Measurements from ENCODE around the gene RASSF3.

Gene RASSF3

DNA sequence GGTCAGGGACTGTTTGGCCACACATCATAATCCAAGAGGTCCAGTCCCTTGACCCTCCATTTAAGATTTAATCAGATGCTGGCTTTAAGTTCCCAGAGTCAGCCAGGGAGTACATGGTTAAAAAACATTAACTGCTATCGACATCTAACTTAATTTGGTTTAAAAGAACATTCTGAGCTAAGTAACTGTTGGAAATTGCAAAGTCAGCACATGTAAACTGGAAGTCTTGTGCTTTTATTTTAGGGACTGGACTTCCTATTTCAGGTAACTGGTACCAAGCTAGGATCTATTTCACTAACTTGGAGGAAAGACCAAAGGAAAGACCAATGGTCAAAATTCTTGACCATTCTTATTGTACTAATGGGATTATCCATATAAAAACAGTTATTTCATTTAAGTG is 108.4 kb downstream of the RASSF3 start:
- no peaks in the 10 kb centered on the region for H3K9me3 Mint-ChIP-seq
- TF ChIP-seq, protein P1, sequence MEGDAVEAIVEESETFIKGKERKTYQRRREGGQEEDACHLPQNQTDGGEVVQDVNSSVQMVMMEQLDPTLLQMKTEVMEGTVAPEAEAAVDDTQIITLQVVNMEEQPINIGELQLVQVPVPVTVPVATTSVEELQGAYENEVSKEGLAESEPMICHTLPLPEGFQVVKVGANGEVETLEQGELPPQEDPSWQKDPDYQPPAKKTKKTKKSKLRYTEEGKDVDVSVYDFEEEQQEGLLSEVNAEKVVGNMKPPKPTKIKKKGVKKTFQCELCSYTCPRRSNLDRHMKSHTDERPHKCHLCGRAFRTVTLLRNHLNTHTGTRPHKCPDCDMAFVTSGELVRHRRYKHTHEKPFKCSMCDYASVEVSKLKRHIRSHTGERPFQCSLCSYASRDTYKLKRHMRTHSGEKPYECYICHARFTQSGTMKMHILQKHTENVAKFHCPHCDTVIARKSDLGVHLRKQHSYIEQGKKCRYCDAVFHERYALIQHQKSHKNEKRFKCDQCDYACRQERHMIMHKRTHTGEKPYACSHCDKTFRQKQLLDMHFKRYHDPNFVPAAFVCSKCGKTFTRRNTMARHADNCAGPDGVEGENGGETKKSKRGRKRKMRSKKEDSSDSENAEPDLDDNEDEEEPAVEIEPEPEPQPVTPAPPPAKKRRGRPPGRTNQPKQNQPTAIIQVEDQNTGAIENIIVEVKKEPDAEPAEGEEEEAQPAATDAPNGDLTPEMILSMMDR (IDR thresholded peaks at IDR 0.05; ENCODE audit: unreplicated experiment in 3 of 3): no peak
- H3K36me3 Mint-ChIP-seq (ENCODE audit: low read depth): peaks cover 78% of the 10 kb centered on the region

GRCh38 chr12:64720884-64721283 is 110.6 kb downstream of the RASSF3 start:
- H3K9me3 Mint-ChIP-seq: no peaks in the 10 kb centered on the region
- peaks cover 12% of the 10 kb centered on the region for H3K4me1 Mint-ChIP-seq
- H3K4me3 Mint-ChIP-seq: no peak overlapping the region
- no peak overlapping the region for H3K27ac Mint-ChIP-seq
- TF ChIP-seq, protein P1 (IDR thresholded peaks at IDR 0.05; ENCODE audit: unreplicated experiment in 3 of 3): no peak
- no peaks in the 10 kb centered on the region for H3K27me3 Mint-ChIP-seq (ENCODE audit: low read depth)
- H3K36me3 Mint-ChIP-seq (ENCODE audit: low read depth): peaks cover 70% of the 10 kb centered on the region

More for the DNA sequence above, 108.4 kb downstream of the RASSF3 start:
- H3K4me3 Mint-ChIP-seq: no peak overlapping the region
- no peak overlapping the region for H3K27ac Mint-ChIP-seq
- H3K4me1 Mint-ChIP-seq: peaks cover 17% of the 10 kb centered on the region
- H3K27me3 Mint-ChIP-seq (ENCODE audit: low read depth): no peaks in the 10 kb centered on the region

DNA sequence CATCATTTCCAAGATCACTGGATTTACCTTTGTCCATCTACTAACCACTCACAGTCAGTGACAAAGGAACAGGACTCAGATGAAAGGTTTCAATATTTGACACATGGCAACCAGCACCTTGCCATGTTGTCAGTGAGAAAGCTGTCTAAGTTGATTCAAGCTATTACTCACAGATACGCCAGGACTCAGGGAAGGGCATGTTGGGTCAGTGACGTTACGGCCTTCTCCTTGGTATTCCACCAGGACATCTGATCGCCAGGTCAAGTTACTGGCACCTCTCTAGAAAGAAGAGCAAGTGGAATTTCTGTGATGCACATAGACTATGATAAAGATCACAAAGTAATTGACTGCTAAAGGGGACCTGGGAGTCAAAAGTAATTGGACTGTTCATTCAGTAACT is 112.5 kb downstream of the RASSF3 start:
- Mint-ChIP-seq H3K27ac (no peak overlapping the region), H3K9me3 (no peaks in the 10 kb centered on the region), H3K36me3 (ENCODE audit: low read depth) (peaks cover 69% of the 10 kb centered on the region), H3K4me1 (peaks cover 12% of the 10 kb centered on the region), H3K4me3 (no peak overlapping the region), H3K27me3 (ENCODE audit: low read depth) (no peaks in the 10 kb centered on the region)
- TF ChIP-seq, protein P1 (IDR thresholded peaks at IDR 0.05; ENCODE audit: unreplicated experiment in 3 of 3): no peak

- Mint-ChIP-seq H3K4me3 (no peak overlapping the region), H3K27ac (no peak overlapping the region), H3K36me3 (ENCODE audit: low read depth) (peaks cover 71% of the 10 kb centered on the region), H3K4me1 (peaks cover 16% of the 10 kb centered on the region), H3K9me3 (no peaks in the 10 kb centered on the region), H3K27me3 (ENCODE audit: low read depth) (no peaks in the 10 kb centered on the region)
- TF ChIP-seq, protein P1 (IDR thresholded peaks at IDR 0.05; ENCODE audit: unreplicated experiment in 3 of 3): no peak
Measured at GRCh38 chr12:64723630-64724029, 113.3 kb downstream of the RASSF3 start.

DNA sequence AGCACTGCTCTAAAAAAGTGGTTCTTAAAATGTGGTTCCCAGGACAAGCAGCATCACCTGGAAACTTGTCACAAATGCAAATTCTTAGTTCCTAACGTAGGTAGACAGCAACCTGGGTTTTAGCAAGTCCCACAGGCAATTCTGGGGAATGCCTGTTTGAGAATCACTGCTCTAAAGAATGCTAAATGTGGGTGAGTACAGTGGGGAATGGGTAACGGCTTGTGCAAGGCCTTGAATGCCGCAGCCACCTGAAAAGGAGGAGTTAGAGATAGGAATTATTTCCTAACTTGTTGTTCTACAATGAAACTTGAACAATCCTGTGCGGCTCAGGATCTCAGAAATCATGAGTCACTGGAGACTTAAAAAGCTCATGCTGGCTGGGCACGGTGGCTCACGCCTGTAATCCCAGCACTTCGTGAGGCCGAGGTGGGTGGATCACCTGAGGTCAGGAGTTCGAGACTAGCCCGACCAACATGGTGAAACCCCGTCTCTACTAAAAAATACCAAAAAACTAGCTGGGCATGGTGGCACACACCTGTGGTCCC is 114.0 kb downstream of the RASSF3 start:
- TF ChIP-seq, protein P1 (IDR thresholded peaks at IDR 0.05; ENCODE audit: unreplicated experiment in 3 of 3): no peak
- H3K27me3 Mint-ChIP-seq (ENCODE audit: low read depth): no peaks in the 10 kb centered on the region
- peaks cover 75% of the 10 kb centered on the region for H3K36me3 Mint-ChIP-seq (ENCODE audit: low read depth)

GRCh38 chr12:64729909-64730587 is 119.8 kb downstream of the RASSF3 start:
- Mint-ChIP-seq H3K4me3 (no peak overlapping the region), H3K36me3 (ENCODE audit: low read depth) (peaks cover 63% of the 10 kb centered on the region), H3K4me1 (peaks cover 37% of the 10 kb centered on the region), H3K27me3 (ENCODE audit: low read depth) (no peaks in the 10 kb centered on the region), H3K9me3 (no peaks in the 10 kb centered on the region), H3K27ac (peak overlapping the region in 2 of 3 experiments; percentile 30 to 36)
- TF ChIP-seq, protein P1 (IDR thresholded peaks at IDR 0.05; ENCODE audit: unreplicated experiment in 3 of 3): no peak

More for the DNA sequence above, 114.0 kb downstream of the RASSF3 start:
- H3K4me3 Mint-ChIP-seq: no peak overlapping the region
- H3K4me1 Mint-ChIP-seq: peaks cover 21% of the 10 kb centered on the region
- no peak overlapping the region for H3K27ac Mint-ChIP-seq
- no peaks in the 10 kb centered on the region for H3K9me3 Mint-ChIP-seq
